K562 (cell line): ENCODE results near the gene XPO4. TPM values are rescaled to one million over a fixed set of nuclear protein-coding genes. Genes with fewer than 3 reads are reported as not detected.

Experiments used
- ATF1 ChIP-seq, 2 experiments: fragments of 450-650 bp in 1 of 2; IDR thresholded peaks; 2 replicates each; pipeline ENCODE4 v1.6.1; 2016; ENCODE audit warnings: missing compliant biosample characterization in 1 of 2, missing genetic modification characterization in 1 of 2
- ATF3 ChIP-seq, 2 experiments: fragments of 450-650 bp in 1 of 2; sonication (generic) in 1 of 2; formaldehyde crosslinking in 1 of 2; IDR thresholded peaks in 1 of 2; conservative IDR thresholded peaks in 1 of 2; 2 replicates each; pipeline versions ENCODE4 v1.6.1 to v1.8.1; 2016 to 2023; ENCODE audit warnings: mild to moderate bottlenecking in 2 of 2, moderate library complexity in 2 of 2, inconsistent platforms in 1 of 2, missing genetic modification reagents in 1 of 2
- CREB1 ChIP-seq, 2 experiments: sonication (generic) in 1 of 2; formaldehyde crosslinking in 1 of 2; IDR thresholded peaks; 2 replicates each; pipeline versions ENCODE4 v1.6.1 to v1.8.0; 2012 to 2022; ENCODE audit warnings: inconsistent platforms in 1 of 2, mild to moderate bottlenecking in 1 of 2, missing genetic modification reagents in 1 of 2, moderate library complexity in 1 of 2
- CXXC5 ChIP-seq: fragments of 250-450 bp; sonication (Bioruptor Pico); IDR thresholded peaks from 2 replicates; pipeline ENCODE4 v1.8.0; 2022; ENCODE audit warnings: inconsistent platforms, mild to moderate bottlenecking, moderate library complexity
- E2F6 ChIP-seq, 2 experiments: IDR thresholded peaks; 2 replicates each; pipeline ENCODE4 v1.6.1; 2011; ENCODE audit warnings: borderline replicate concordance in 1 of 2, control low read depth in 1 of 2, low read depth in 1 of 2, low read length in 1 of 2, mild to moderate bottlenecking in 1 of 2, mixed read lengths in 1 of 2, moderate library complexity in 1 of 2; ENCODE audit not compliant: insufficient read depth in 1 of 2, insufficient read length in 1 of 2, poor library complexity in 1 of 2, severe bottlenecking in 1 of 2; ENCODE audit errors: extremely low read depth in 1 of 2
- HDAC1 ChIP-seq, 2 experiments: fragments of 450-650 bp; IDR thresholded peaks; 2 replicates each; pipeline ENCODE4 v1.6.1; 2016 to 2017; ENCODE audit warnings: inconsistent platforms in 1 of 2, mild to moderate bottlenecking in 1 of 2, moderate library complexity in 1 of 2
- ID3 ChIP-seq, 2 experiments: fragments of 250-450 bp in 1 of 2; fragments of 450-650 bp in 1 of 2; sonication (Bioruptor Pico) in 1 of 2; IDR thresholded peaks; 2 replicates each; pipeline versions ENCODE4 v1.6.1 to v1.8.0; 2016 to 2021; ENCODE audit warnings: mild to moderate bottlenecking in 2 of 2, moderate library complexity in 2 of 2, missing compliant biosample characterization in 1 of 2, missing genetic modification characterization in 1 of 2
- L3MBTL2 ChIP-seq: fragments of 450-650 bp; IDR thresholded peaks from 2 replicates; pipeline ENCODE4 v1.6.1; 2016; ENCODE audit warnings: mild to moderate bottlenecking, moderate library complexity
- MAZ ChIP-seq, 2 experiments: fragments of 450-650 bp in 1 of 2; sonication (generic) in 1 of 2; formaldehyde crosslinking; IDR thresholded peaks in 1 of 2; conservative IDR thresholded peaks in 1 of 2; 2 replicates each; pipeline versions ENCODE4 v1.4.0 to v1.5.0; 2020; ENCODE audit warnings: mild to moderate bottlenecking in 1 of 2, missing genetic modification reagents in 1 of 2
- MBD2 ChIP-seq: sonication (generic); IDR thresholded peaks from 2 replicates; pipeline ENCODE4 v1.6.1; 2016; ENCODE audit warnings: low read depth, borderline replicate concordance
- MEIS2 ChIP-seq: fragments of 450-650 bp; IDR thresholded peaks from 2 replicates; pipeline ENCODE4 v1.6.1; 2014; ENCODE audit warnings: mild to moderate bottlenecking; ENCODE audit not compliant: partially characterized antibody
- MYC ChIP-seq, 2 experiments: fragments of 250-450 bp in 1 of 2; sonication (Bioruptor Pico) in 1 of 2; IDR thresholded peaks; 2 replicates each; pipeline versions ENCODE4 v1.5.1 to v1.6.1; 2012 to 2021; ENCODE audit warnings: low read depth in 2 of 2, borderline replicate concordance in 1 of 2, improper control_type of control experiment in 1 of 2, low read length in 1 of 2, mild to moderate bottlenecking in 1 of 2, moderate library complexity in 1 of 2
- NFRKB ChIP-seq: fragments of 450-650 bp; IDR thresholded peaks from 2 replicates; pipeline ENCODE4 v1.6.1; 2016; ENCODE audit warnings: low read depth
- TAF9B ChIP-seq: fragments of 450-650 bp; IDR thresholded peaks from 2 replicates; pipeline ENCODE4 v1.6.1; 2018; ENCODE audit warnings: mild to moderate bottlenecking; ENCODE audit not compliant: partially characterized antibody
- ZNF140 ChIP-seq: fragments of 250-450 bp; sonication (Bioruptor Pico); IDR thresholded peaks from 2 replicates; pipeline ENCODE4 v1.8.0; 2021; ENCODE audit warnings: moderate library complexity, mild to moderate bottlenecking, inconsistent platforms
- ZNF143 ChIP-seq: sonication (generic); formaldehyde crosslinking; IDR thresholded peaks from 2 replicates; pipeline ENCODE4 v1.9.0; 2022; ENCODE audit warnings: mild to moderate bottlenecking, missing genetic modification reagents
- ZNF592 ChIP-seq: fragments of 450-650 bp; IDR thresholded peaks from 2 replicates; pipeline ENCODE4 v1.6.1; 2017; ENCODE audit warnings: antibody characterized with exemption, mild to moderate bottlenecking
- polyA plus RNA-seq, 8 experiments: library from polyadenylated mRNA; depleted of rRNA in 4 of 8; stranded (reverse) in 5 of 8; unstranded in 3 of 8; fragments of >200 nt; fragmentation: Nextera tagmentation in 2 of 8; fragmentation: Illumina TruSeq in 1 of 8; extraction: Ambion mirVana in 2 of 8; extraction: Trizol in 1 of 8; gene quantifications; 2 replicates each; pipeline versions ENCODE4 v1.2.1 to v1.2.3, GENCODE V29; 2011 to 2014; ENCODE audit warnings: inconsistent platforms in 1 of 8, missing spikeins in 1 of 8
- total RNA-seq, 7 experiments: library from RNA; depleted of rRNA in 6 of 7; stranded (reverse); fragments of >200 nt in 6 of 7; fragmentation: Illumina TruSeq in 2 of 7; extraction: Trizol in 2 of 7; gene quantifications; 2 replicates each; pipeline versions ENCODE4 v1.2.1 to v1.2.3, GENCODE V29; 2011 to 2021; ENCODE audit warnings: low replicate concordance in 1 of 7

The XPO4 gene
- total and polyA plus RNA-seq, 9 of the 15 experiments (the other 6 are each of a cell fraction or from before 2014, with no cell fraction given): 5.5 to 25.1 (median 17.5) TPM

- peak; percentile 21 for TF ChIP-seq MEIS2
- TF ChIP-seq MYC (IDR thresholded peaks at IDR 0.05; ENCODE audit: low read depth, low read length): peak; percentile 51; the same call in 1 of the 2 replicates
- TF ChIP-seq MYC (CRISPR knock-in tag; IDR thresholded peaks at IDR 0.05; ENCODE audit: borderline replicate concordance, low read depth): no peak
- peak; percentile 86 to 97 for TF ChIP-seq E2F6 (IDR thresholded peaks at IDR 0.05; ENCODE audit: borderline replicate concordance in 1 of 2, extremely low read depth in 1 of 2, insufficient read depth in 1 of 2, insufficient read length in 1 of 2, low read depth in 1 of 2, low read length in 1 of 2, poor library complexity in 1 of 2, severe bottlenecking in 1 of 2)
- peak in 1 of 2 experiments; percentile 49; a peak in 2 of 4 replicates for TF ChIP-seq HDAC1 (IDR thresholded peaks at IDR 0.05)
- peak; percentile 73 for TF ChIP-seq ZNF143
- TF ChIP-seq ATF1 (CRISPR knock-in tag; IDR thresholded peaks at IDR 0.05): no peak
- peak; percentile 96 for TF ChIP-seq ATF1 (tag; IDR thresholded peaks at IDR 0.05)
- 0 out of 4 replicates have a peak, but pooled peaks of 1 of the 2 experiments have one; percentile 30 for TF ChIP-seq MAZ (CRISPR knock-in tag; conservative IDR thresholded peaks at IDR 0.05 in 1 of 2, IDR thresholded peaks at IDR 0.05 in 1 of 2)
- TF ChIP-seq ID3 (CRISPR knock-in tag; IDR thresholded peaks at IDR 0.05): no peak
- TF ChIP-seq ID3 (tag; IDR thresholded peaks at IDR 0.05): 0 out of 2 replicates have a peak, but pooled peaks have one; percentile 29
- peak; percentile 92 for TF ChIP-seq CREB1 (IDR thresholded peaks at IDR 0.05)
- peak; percentile 76; the same call in 1 of the 2 replicates for TF ChIP-seq CREB1 (CRISPR knock-in tag; IDR thresholded peaks at IDR 0.05)
- TF ChIP-seq TAF9B: peak; percentile 68
- TF ChIP-seq ZNF140 (CRISPR knock-in tag): no peak
- peak; percentile 87 for TF ChIP-seq L3MBTL2
- peak; percentile 31; the same call in 1 of the 2 replicates for TF ChIP-seq MBD2
- no peak; the same call in 1 of the 2 replicates for TF ChIP-seq ZNF592
- peak; percentile 89 for TF ChIP-seq CXXC5 (CRISPR knock-in tag)
- no peak for TF ChIP-seq ATF3 (IDR thresholded peaks at IDR 0.05)
- no peak for TF ChIP-seq ATF3 (CRISPR knock-in tag; conservative IDR thresholded peaks at IDR 0.05)
- 0 out of 2 replicates have a peak, but pooled peaks have one; percentile 29 for TF ChIP-seq NFRKB
Observed at GRCh38 chr13:20902438-20903163, at the start of gene XPO4 (continued).
